Fibroblast of peridontal ligament (primary cell): ENCODE data around the gene GRK6.

Experiments
- DNase-seq: peaks from one replicate; pipeline ENCODE4 v3.0.0-alpha.2; 2010; ENCODE audit errors: extremely low read depth

Gene GRK6

DNA sequence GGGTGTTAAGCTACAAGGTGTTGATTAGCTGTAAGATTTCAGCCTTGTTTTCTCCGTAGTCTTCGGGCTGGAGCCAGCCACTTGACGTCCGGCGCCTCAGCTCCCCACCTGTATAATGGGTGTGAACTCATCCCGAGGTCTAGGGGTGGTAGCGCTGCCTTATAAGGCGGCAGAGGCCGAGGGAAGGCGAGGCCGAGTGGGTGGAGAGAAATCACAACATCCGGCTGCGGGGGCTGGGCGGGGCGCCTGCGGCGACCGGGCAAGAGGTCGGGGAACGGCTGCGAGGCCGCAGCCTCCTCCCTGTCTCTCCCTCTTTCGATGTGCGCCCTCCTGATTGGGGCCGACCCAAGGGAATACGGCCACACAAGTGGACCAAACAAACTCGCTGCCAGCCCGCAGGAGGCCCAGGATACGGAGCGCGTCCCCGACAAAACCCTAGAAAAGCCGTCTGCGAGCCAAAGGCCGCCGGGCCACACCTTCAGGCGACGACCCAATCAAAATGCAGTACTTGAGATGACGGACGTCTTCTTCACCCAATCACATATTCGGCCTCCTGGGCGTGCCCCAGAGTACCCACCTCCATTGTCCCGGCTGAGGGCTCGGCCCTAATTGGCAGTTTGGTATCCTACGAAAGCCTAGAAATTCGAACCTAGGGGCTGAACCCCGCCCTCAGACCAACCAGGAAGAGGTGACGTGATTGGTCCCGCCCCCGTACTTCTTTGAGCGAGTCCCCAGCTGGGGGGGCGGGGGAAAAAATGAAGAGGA lies 493 bp upstream of the GRK6 start:
- DNase-seq: peak; percentile 100

GRCh38 chr5:177427211-177427822 lies 841 bp downstream of the GRK6 start:
- DNase-seq: peak; percentile 7

DNA sequence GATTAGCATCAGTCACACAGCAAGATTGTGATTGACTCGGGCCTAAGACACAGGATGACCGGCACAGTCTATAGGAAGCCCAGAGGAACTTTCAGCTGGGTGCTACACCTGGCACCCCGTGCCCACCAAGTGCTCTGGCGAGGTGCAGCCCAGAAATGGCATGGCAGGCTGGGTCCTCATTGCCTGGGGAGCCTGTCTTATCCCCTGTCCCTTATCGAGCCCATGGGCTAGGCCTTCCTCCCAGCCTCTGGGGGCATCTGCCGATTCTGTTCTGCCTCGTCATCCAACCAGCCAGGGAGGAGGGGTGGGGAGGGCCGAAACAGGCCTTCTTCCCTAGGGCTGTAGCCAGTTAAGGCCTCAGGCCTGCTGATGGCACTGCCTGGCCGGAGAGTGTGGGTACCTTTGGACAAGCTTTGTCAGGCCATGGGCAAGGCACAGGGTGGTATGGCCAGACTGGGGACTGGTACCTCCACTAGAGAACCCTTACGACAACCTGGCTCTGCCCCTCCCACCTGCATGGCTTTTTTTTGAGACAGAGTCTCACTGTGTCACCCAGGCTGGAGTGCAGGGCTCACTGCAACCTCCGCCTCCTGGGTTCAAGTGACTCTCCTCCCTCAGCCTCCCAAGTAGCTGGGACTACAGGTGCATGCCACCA lies 1.6 kb downstream of the GRK6 start:
- DNase-seq: no peak

- DNase-seq: no peak
Measured at GRCh38 chr5:177428574-177429217, 2.2 kb downstream of the GRK6 start.

DNA sequence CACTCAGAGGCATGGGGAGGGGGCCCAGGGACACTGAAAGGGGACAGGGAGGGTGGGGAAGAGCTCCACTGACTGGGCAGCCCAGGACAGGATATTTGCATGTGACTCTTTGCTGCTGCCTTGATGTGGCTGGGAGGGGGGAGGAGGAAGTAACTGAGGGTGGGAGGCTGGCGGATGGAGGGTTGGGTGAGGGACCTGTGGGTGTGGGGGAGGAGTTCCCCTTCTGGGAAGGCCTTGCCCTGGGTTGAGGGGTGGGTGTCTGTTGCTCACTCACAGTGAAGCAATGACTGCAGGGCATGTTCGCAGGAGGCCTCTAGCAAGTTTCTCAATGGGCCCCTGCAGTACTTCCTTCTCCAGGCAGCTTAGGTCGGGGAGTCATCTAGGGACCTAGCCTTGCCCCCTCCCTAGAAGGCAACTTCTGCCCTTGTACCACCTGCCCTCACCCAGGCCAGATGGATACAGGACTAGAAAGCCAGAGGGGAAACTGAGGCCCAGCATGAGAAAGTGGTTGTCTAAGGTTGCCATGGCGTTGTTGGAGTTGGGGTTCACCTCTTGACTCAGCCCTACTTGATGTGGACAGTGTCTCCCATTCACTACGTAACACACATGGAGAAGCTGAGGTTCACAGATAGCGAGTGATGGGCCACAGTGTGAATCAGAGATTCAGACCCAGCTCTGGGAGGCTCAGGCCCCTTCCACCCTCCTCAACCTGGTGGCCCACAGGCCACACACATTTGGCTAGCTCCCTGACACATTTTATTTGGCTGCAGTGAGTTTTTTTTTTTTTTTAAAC lies 3.0 kb downstream of the GRK6 start:
- DNase-seq: no peak

DNA sequence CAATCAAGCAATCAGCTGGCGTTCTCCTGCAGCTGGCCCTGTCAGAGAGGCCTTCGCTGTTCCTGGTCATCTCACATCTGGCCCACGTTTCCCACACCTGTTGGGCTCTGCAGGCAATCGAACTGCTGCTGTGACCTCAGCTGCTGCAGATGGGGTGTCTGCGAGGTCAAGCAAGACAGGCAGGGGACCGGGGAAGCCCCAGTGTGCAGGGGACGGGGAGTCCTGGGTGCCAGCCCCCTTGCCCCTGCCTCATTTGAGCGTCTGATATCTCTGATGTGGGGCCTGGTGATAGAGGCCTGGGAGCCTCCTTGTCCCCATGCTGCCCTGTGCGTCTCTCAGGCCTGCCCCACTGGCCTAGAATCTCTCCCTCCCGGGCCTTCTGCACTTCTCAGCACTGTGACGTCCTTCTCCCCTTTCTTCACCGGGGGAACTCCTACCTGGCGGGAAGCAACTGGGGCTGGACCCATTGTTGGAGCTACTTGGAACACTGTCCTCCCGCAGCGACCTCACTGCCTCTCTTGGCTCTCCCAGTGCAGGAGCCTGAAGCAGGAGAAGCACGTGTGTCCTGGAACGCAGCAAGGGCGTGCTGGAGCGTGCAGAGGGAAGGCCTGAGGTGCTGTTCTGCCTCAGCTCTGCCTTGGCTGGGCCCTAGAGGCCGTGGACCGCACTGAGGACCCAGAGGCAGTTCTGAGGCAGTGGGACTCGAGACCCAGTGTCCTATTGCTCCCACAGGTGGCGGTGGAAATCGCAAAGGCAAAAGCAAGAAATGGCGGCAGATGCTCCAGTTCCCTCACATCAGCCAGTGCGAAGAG lies 3.9 kb downstream of the GRK6 start:
- no peak for DNase-seq

DNA sequence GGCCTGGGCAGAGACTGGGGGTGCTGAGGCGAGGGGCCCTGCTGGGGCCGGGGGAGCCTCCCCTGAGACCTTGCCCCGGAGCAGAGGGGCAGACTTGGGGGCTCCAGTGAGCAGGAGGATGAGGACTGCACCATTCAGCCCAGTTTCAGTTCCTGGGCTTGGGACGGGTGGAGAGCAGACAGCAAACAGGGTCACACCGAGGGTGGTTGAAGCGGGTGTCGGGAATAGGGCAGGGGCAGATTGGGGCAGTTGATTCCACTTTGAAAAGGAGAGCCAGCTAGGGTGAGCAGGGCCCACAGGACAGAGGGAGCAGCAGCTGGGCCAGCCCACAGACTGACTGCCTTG lies 4.5 kb downstream of the GRK6 start:
- DNase-seq: no peak

DNA sequence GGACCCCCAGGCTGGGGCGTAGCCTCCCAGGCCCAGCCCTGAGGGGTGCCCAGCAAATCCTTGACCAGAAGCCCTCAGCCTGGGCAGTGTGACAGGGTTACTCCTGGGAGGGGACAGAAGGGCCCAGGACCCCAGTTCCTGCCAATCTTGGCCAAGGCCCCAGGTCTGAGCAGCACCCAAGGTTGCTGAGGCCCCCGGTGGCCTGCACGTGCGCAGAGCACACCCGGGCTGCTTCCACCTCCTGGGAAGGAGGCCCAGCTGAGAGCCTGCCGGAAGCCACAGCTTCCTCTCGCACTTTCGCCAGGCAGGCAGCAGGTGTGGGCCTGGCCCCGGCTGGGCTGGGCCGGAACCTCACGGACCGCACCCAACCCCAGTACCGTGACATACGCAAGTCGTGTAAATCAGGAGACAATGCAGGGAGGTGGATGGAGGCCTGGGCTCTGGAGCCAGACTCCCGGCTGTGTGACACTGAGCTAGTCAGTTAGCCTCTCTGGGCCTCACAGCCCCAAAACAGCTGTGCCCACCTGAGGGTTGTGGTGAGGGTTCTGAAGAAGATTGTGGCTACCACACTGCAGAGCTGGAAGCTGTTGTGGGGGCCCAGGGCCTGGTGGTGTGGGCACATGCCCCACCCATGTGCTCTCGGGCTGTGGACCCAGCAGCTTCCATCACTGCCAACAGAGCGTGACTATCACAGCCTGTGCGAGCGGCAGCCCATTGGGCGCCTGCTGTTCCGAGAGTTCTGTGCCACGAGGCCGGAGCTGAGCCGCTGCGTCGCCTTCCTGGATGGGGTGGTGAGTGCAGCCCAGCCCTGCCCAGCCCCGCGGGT lies 5.1 kb downstream of the GRK6 start:
- DNase-seq: no peak

DNA sequence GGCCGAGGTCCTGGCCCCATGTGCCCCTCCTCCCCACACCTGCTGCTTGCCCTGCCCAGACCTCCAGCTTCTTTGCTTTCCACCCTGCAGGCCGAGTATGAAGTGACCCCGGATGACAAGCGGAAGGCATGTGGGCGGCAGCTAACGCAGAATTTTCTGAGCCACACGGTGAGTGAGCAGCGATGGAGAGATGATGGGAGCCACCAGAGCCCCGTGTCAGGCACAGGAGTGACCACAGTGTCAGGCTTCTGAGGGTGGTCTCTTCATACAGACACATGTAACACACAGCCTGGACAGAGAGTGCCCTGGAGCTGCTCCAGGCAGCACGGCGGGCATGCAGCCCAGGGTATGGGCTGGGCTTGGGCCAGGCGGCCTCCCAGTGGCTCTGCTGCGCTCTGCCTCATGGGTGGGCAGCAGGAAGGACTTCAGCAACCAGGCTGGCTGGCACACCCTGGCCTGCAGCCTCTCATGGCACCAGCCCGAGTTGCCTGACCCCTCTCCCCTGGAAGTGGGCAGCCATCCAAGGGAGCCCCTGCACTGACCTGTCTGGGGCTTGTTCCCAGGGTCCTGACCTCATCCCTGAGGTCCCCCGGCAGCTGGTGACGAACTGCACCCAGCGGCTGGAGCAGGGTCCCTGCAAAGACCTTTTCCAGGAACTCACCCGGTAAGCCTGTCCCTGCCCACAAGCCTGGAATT lies 5.8 kb downstream of the GRK6 start:
- no peak for DNase-seq

- DNase-seq: no peak
Measured at GRCh38 chr5:177432839-177433657, 6.6 kb downstream of the GRK6 start.

GRCh38 chr5:177433658-177434217 lies 7.3 kb downstream of the GRK6 start:
- no peak for DNase-seq

DNA sequence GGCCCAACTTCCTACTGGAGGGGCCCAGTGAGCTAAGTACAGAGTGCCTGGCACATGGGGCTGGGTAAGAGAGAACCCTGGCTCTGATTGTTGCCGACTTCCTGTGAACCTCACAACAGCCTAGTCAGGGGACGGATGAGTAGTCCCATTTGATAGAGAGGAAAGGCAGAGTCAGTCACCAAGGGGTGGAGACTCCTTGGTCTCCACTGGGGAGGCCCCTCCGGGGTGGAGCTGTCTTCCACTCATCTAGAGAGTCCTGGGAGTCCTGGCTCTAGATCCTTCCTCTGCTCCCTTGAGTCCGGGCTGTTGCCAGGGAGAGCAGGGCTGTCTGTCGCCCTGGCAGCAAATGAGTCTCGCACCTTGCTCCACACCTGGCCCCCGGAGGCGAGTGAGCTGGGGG lies 8.0 kb downstream of the GRK6 start:
- DNase-seq: no peak

DNA sequence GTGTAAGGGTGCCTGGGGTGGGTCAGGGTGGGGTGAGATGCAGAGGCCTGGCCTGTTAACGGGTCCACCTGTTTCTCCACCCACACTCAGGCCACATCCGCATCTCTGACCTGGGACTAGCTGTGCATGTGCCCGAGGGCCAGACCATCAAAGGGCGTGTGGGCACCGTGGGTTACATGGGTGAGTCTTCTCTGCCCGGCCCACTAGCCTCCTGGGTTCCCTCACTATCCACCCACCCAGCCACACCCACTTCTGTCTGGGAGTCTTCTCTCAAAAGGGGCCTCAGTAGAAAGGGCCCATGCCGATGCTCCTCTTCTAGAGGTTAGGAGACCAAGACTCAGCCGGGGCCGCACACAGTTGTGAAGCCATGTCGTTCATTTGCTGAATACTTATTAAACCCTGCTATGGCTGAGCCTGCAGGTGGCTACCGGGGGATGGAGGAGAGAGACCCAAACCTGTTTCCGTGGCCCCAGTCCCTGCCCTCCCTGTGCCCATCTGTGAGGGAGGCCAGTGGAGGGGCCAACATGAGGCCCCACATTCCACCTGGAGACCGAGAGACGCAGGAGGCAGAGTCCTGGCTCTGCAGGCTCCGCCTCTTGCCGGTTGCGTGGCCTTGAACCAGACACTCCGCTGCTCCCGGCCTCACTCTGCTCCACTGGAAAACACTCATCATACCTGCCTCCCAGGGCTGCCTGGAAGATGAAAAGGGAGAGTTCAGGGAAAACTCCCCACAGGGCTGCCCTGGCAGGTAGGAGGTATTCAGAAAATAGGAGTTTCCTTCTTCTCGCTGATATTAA lies 8.7 kb downstream of the GRK6 start:
- DNase-seq: no peak

DNA sequence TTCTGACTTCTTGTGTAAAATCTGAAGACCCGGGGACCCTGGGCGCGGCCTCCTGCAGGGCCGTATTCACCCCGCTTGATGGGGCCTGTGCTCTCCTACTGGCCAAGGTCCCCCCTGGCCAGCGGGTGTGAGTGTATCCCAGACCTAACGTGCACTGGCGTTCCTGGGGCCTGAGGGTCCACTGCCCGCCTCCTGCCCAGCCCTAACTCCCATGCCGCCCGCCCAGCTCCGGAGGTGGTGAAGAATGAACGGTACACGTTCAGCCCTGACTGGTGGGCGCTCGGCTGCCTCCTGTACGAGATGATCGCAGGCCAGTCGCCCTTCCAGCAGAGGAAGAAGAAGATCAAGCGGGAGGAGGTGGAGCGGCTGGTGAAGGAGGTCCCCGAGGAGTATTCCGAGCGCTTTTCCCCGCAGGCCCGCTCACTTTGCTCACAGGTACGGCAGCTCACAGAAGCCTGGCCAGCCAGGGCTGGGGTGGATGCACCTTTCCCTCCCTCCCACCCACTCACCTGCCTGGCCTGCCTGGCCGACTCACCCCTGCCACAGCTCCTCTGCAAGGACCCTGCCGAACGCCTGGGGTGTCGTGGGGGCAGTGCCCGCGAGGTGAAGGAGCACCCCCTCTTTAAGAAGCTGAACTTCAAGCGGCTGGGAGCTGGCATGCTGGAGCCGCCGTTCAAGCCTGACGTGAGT lies 9.5 kb downstream of the GRK6 start:
- DNase-seq: no peak

DNA sequence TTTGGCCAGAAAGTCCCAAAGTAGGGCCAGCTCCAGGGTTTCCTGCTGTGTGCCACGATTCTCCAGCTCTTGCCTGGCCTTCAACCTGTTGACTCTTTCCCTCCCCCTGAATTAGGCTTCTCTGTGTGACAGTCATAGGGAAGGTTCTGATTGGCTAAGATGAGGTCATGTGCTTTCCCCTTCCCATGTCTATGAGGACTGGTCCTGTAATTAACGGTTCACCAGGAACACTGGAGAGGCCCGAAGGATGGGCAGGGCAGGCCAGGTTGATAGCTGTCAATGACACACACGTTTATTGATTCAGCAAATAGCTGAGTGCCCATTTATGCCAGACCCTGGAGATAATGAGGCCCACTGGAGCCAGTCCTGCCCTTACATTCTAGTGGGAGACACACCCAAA lies 11.1 kb downstream of the GRK6 start:
- no peak for DNase-seq

DNA sequence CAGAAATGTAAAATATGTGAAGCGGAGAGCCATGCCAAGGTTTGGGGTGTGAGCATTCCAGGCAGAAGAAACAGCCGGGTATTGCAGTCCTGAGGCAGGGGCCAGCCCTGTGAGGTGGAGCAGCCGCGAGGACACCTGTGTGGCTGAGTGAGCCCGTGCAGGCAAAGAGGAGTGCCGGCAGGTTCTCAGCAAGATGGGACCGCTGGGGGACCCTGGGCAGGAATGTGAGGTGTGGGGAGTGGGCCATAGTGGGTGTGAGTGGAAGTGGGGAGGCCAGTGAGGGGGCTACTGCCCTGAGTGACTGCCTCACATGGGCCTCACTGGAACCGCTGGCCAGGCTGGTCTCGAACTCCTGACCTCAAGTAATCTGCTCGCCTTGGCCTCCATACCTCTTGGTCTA lies 12.0 kb downstream of the GRK6 start:
- DNase-seq: no peak

GRCh38 chr5:177439518-177440053 lies 13.1 kb downstream of the GRK6 start:
- no peak for DNase-seq
